Colonic mucosa (tissue), 4 donors: ENCODE data around the gene MED12L. TPM values are rescaled to one million over a fixed set of nuclear protein-coding genes. Genes with fewer than 3 reads are reported as not detected.

Source experiments
- DNase-seq: peaks from one replicate; pipeline ENCODE4 v3.0.0-alpha.2; 2020
- H3K27ac ChIP-seq: fragments of 200-600 bp; one replicate; pipeline ENCODE4 v1.8.0; 2021
- H3K27me3 ChIP-seq: fragments of 200-600 bp; one replicate; pipeline ENCODE4 v1.8.0; 2021
- H3K36me3 ChIP-seq: fragments of 200-600 bp; one replicate; pipeline ENCODE4 v1.8.0; 2021
- H3K4me1 ChIP-seq: fragments of 200-600 bp; one replicate; pipeline ENCODE4 v1.8.0; 2021; ENCODE audit warnings: mild to moderate bottlenecking
- H3K4me3 ChIP-seq: fragments of 200-600 bp; one replicate; pipeline ENCODE4 v1.8.0; 2021
- H3K9ac ChIP-seq, 2 donors: one replicate each; pipeline ENCODE4 v1.7.0; 2013; ENCODE audit warnings: control low read depth in 2 of 2, low read depth in 2 of 2, low read length in 2 of 2
- H3K9me3 ChIP-seq: fragments of 200-600 bp; one replicate; pipeline ENCODE4 v1.8.0; 2021
- CTCF ChIP-seq: fragments of 200-600 bp; IDR thresholded peaks from one replicate; pipeline ENCODE4 v1.8.0; 2022; ENCODE audit warnings: antibody characterized with exemption, mild to moderate bottlenecking
- intact Hi-C: fragments of 100-400 bp; cut with DNase I; formaldehyde crosslinking; loops from one replicate; pipeline ENCODE4 v1.14.1; 2022
- total RNA-seq, 2 donors: library from RNA; stranded (reverse); fragmentation: NEBNext Ultra II Directional in 1 of 2; extraction: Animal tissue kit (Norgen Biotek cat#: 25700) in 1 of 2; gene quantifications; one replicate each; pipeline ENCODE4 v1.2.1, GENCODE V29; 2021
- donor health status: healthy.
- donor health status: DM: no; HTN: no; CAD: no.
- donor health status: DM: no; HTN: no; CAD: no.

The MED12L gene
- total RNA-seq, 2 donors from 2014 or later = 0.32 to 1.3 TPM

- Histone ChIP-seq H3K4me3 (no peak overlapping the region), H3K27ac (no peak overlapping the region), H3K9ac (no peak overlapping the region), H3K9me3 (no peaks in the 10 kb centered on the region), H3K36me3 (no peaks in the 10 kb centered on the region), H3K4me1 (no peaks in the 10 kb centered on the region), H3K27me3 (no peaks in the 10 kb centered on the region)
- no peak for TF ChIP-seq CTCF
- intact Hi-C loops = no loop called here
- no peak for DNase-seq
These were observed 227.5 kb downstream of the MED12L start for GRCh38 chr3:151312972-151313371.

- no peak overlapping the region for H3K9ac ChIP-seq
- no peak overlapping the region for H3K4me3 ChIP-seq
- no peaks in the 10 kb centered on the region for H3K4me1 ChIP-seq
- intact Hi-C loops = no loop called here
- H3K27me3 ChIP-seq = no peaks in the 10 kb centered on the region
- no peaks in the 10 kb centered on the region for H3K36me3 ChIP-seq
- no peaks in the 10 kb centered on the region for H3K9me3 ChIP-seq
- no peak for TF ChIP-seq CTCF
- H3K27ac ChIP-seq = no peak overlapping the region
- DNase-seq = no peak
These were observed 228.7 kb downstream of the MED12L start for GRCh38 chr3:151314137-151314536.

- no peak for TF ChIP-seq CTCF
- no peak overlapping the region for H3K4me3 ChIP-seq
- H3K9me3 ChIP-seq = no peaks in the 10 kb centered on the region
- DNase-seq = no peak
- H3K27me3 ChIP-seq = no peaks in the 10 kb centered on the region
- no peaks in the 10 kb centered on the region for H3K36me3 ChIP-seq
- H3K27ac ChIP-seq = no peak overlapping the region
- intact Hi-C loops = no loop called here
- H3K4me1 ChIP-seq = no peaks in the 10 kb centered on the region
- no peak overlapping the region for H3K9ac ChIP-seq
These were observed 229.1 kb downstream of the MED12L start for GRCh38 chr3:151314593-151314992.

- no peak for TF ChIP-seq CTCF
- no peak for DNase-seq
These were observed 229.7 kb downstream of the MED12L start for GRCh38 chr3:151315136-151315535.

GRCh38 chr3:151315846-151316245 lies 230.4 kb downstream of the MED12L start:
- no peak for TF ChIP-seq CTCF
- no peaks in the 10 kb centered on the region for H3K4me1 ChIP-seq
- intact Hi-C loops = no loop called here
- DNase-seq = no peak
- H3K4me3 ChIP-seq = no peak overlapping the region
- no peaks in the 10 kb centered on the region for H3K36me3 ChIP-seq
- no peaks in the 10 kb centered on the region for H3K9me3 ChIP-seq
- no peak overlapping the region for H3K27ac ChIP-seq
- H3K9ac ChIP-seq = no peak overlapping the region
- H3K27me3 ChIP-seq = no peaks in the 10 kb centered on the region

More at GRCh38 chr3:151315136-151315535, 229.7 kb downstream of the MED12L start:
- H3K36me3 ChIP-seq = no peaks in the 10 kb centered on the region
- no peaks in the 10 kb centered on the region for H3K4me1 ChIP-seq
- H3K27me3 ChIP-seq = no peaks in the 10 kb centered on the region
- H3K4me3 ChIP-seq = no peak overlapping the region
- intact Hi-C loops = no loop called here
- no peak overlapping the region for H3K9ac ChIP-seq
- no peak overlapping the region for H3K27ac ChIP-seq
- no peaks in the 10 kb centered on the region for H3K9me3 ChIP-seq
